ENCODE data around the gene KRTAP12-3.

DNA sequence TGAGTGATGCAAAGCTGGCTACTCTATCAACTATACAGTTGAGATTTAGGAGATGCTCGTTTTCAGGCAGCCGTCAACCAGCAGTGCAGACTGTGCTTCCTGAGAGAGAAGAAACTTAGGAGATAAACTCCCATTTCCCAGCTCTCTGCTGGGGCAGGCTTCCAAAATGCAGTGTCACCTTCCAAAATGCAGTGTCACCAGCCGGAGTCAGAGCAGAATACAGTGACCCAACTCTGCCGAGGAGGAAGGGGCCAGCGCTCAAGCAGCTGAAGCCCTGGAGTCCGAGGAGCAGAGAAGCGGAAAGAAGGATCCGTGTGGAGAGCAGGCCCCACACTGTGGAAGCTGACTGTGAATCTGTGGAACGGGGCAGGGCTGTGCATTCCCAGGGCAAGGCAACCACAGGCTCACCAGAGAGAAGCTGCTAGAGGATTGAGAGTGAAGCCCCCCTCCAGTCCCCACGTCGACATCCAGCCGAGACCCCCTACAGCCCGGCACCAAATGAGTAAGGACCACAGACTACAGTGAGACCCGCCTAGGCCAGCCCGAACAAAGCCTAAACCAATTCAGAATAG lies 24.9 kb downstream of the KRTAP12-3 start:
- TF ChIP-seq, protein P1, sequence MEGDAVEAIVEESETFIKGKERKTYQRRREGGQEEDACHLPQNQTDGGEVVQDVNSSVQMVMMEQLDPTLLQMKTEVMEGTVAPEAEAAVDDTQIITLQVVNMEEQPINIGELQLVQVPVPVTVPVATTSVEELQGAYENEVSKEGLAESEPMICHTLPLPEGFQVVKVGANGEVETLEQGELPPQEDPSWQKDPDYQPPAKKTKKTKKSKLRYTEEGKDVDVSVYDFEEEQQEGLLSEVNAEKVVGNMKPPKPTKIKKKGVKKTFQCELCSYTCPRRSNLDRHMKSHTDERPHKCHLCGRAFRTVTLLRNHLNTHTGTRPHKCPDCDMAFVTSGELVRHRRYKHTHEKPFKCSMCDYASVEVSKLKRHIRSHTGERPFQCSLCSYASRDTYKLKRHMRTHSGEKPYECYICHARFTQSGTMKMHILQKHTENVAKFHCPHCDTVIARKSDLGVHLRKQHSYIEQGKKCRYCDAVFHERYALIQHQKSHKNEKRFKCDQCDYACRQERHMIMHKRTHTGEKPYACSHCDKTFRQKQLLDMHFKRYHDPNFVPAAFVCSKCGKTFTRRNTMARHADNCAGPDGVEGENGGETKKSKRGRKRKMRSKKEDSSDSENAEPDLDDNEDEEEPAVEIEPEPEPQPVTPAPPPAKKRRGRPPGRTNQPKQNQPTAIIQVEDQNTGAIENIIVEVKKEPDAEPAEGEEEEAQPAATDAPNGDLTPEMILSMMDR (IDR thresholded peaks at IDR 0.05), result no peak
- TF ChIP-seq POLR2AphosphoS5 (IDR thresholded peaks at IDR 0.05), result no peak
